Smooth muscle cell (in vitro differentiated cells): ENCODE data around the gene EPB41. TPM values are rescaled to one million over a fixed set of nuclear protein-coding genes. Genes with fewer than 3 reads are reported as not detected.
"Not testable (repeated sequence)": the region's sequence is repeated elsewhere in the genome, so short reads cannot be mapped to it uniquely, and the experiment has no call there.

ENCODE experiments used
- DNase-seq: peaks from one replicate; lab custom pipeline; 2025; ENCODE audit not compliant: unreplicated experiment; lab: John Stamatoyannopoulos, UW
- H2AFZ ChIP-seq: fragments of 200-600 bp; sonication (generic); 2 replicates; pipeline ENCODE4 v1.6.0; 2016; ENCODE audit warnings: antibody characterized with exemption, low read depth, mild to moderate bottlenecking
- H3F3A ChIP-seq: fragments of 200-600 bp; sonication (generic); 2 replicates; pipeline ENCODE4 v1.6.0; 2017; ENCODE audit warnings: antibody characterized with exemption, low read depth
- H3K27ac ChIP-seq: fragments of 200-600 bp; sonication (generic); 2 replicates; pipeline ENCODE4 v1.5.1; 2016; ENCODE audit warnings: low read depth, mild to moderate bottlenecking
- H3K27me3 ChIP-seq: fragments of 200-600 bp; sonication (generic); 2 replicates; pipeline ENCODE4 v1.6.1; 2016; ENCODE audit warnings: low read depth, mild to moderate bottlenecking
- H3K36me3 ChIP-seq: fragments of 200-600 bp; sonication (generic); 2 replicates; pipeline ENCODE4 v1.5.1; 2016; ENCODE audit warnings: low read depth
- H3K4me1 ChIP-seq: fragments of 200-600 bp; sonication (generic); 2 replicates; pipeline ENCODE4 v1.5.1; 2016; ENCODE audit warnings: low read depth
- H3K4me2 ChIP-seq: fragments of 200-600 bp; sonication (generic); 2 replicates; pipeline ENCODE4 v1.6.0; 2016; ENCODE audit warnings: mild to moderate bottlenecking
- H3K4me3 ChIP-seq: fragments of 200-600 bp; sonication (generic); 2 replicates; pipeline ENCODE4 v1.5.1; 2016; ENCODE audit warnings: mild to moderate bottlenecking
- H3K79me2 ChIP-seq: fragments of 200-600 bp; sonication (generic); 2 replicates; pipeline ENCODE4 v1.6.0; 2016; ENCODE audit warnings: low read depth, mild to moderate bottlenecking
- H3K9ac ChIP-seq: fragments of 200-600 bp; sonication (generic); 2 replicates; pipeline ENCODE4 v1.6.0; 2016; ENCODE audit warnings: low read depth
- H3K9me3 ChIP-seq: fragments of 200-600 bp; sonication (generic); replicated peaks from 2 replicates; pipeline ENCODE4 v1.5.1; 2016; ENCODE audit warnings: low read depth
- H4K20me1 ChIP-seq: fragments of 200-600 bp; sonication (generic); 2 replicates; pipeline ENCODE4 v1.6.0; 2016; ENCODE audit warnings: low read depth
- WGBS: methylation state at CpG from one replicate; pipeline ENCODE4 v1.1.7; 2016; ENCODE audit warnings: low lambda C conversion rate; 5-methylcytosine and 5-hydroxymethylcytosine counted together
- polyA plus RNA-seq: library from polyadenylated mRNA; unstranded; fragments of >200 nt; fragmentation: Nextera tagmentation; extraction: Ambion mirVana; gene quantifications from 2 replicates; pipeline ENCODE4 v1.2.1, GENCODE V29; 2016
- total RNA-seq: library from RNA; depleted of rRNA; stranded (reverse); fragments of >200 nt; gene quantifications from 2 replicates; pipeline ENCODE4 v1.2.3, GENCODE V29; 2014
- TF ChIP-seq, protein P1 (sequence below): fragments of 200-600 bp; sonication (generic); IDR thresholded peaks from 2 replicates; pipeline ENCODE4 v1.5.1; 2017; ENCODE audit warnings: borderline replicate concordance, mild to moderate bottlenecking, antibody characterized with exemption; ENCODE audit not compliant: insufficient read depth, poor library complexity, severe bottlenecking

The EPB41 gene
- total and polyA plus RNA-seq, 2 experiments from 2014 or later = 4.7 to 20.2 TPM

DNA sequence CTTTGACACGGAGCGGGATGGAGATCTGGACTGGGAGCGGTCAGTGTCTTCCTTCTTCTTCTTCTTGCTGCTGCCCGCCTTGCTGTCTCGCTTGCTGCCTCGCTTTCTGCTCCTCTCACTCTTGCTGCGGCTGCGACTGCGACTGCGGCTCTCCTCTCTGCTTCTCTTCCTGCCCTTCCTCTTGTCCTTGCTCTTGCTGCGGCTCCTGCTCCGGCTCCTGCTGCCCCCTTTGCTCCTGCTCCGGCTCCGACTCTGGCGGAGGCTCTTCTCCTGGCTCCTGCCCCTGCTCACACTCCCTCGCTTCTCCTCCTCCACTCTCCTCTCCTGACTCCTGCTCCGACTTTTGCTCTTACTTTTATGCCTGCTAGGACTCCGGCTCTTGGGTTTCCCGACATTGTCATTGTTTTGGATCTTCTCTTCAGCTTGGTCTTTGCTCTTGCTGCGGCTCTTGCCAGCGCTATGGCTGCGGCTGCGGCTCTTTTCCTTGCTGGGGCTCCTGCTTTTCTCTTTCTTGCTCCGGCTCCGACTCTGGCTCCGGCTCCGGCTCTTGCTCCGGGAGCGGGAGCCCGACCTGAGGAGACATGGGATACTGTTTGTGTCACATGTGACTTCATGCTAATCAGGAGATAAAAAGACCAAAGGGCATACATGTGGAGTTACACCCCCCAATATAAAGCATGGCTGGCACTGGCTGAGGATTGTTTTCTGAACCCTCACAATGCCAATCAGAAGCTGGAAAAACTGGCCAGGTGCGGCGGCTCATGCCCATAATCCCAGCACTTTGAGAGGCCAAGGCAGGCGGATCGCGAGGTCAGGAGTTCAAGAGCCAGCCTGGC lies 234.5 kb downstream of the EPB41 start:
- Histone ChIP-seq H3K9ac (no peak overlapping the region), H3K4me3 (no peak overlapping the region), H3K79me2 (peaks cover 27% of the 10 kb centered on the region), H3K27ac (no peak overlapping the region), H3K27me3 (no peaks in the 10 kb centered on the region), H4K20me1 (peaks cover 15% of the 10 kb centered on the region), H3K4me1 (no peaks in the 10 kb centered on the region), H3F3A (peaks cover 20% of the 10 kb centered on the region), H3K9me3 (no peaks in the 10 kb centered on the region), H3K4me2 (no peak overlapping the region), H2AFZ (no peak overlapping the region), H3K36me3 (peaks cover 13% of the 10 kb centered on the region)
- no peak for DNase-seq
- TF ChIP-seq, protein P1, sequence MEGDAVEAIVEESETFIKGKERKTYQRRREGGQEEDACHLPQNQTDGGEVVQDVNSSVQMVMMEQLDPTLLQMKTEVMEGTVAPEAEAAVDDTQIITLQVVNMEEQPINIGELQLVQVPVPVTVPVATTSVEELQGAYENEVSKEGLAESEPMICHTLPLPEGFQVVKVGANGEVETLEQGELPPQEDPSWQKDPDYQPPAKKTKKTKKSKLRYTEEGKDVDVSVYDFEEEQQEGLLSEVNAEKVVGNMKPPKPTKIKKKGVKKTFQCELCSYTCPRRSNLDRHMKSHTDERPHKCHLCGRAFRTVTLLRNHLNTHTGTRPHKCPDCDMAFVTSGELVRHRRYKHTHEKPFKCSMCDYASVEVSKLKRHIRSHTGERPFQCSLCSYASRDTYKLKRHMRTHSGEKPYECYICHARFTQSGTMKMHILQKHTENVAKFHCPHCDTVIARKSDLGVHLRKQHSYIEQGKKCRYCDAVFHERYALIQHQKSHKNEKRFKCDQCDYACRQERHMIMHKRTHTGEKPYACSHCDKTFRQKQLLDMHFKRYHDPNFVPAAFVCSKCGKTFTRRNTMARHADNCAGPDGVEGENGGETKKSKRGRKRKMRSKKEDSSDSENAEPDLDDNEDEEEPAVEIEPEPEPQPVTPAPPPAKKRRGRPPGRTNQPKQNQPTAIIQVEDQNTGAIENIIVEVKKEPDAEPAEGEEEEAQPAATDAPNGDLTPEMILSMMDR = no peak
- 97% methylated on average over 35 of the region's 35 CpGs for WGBS

DNA sequence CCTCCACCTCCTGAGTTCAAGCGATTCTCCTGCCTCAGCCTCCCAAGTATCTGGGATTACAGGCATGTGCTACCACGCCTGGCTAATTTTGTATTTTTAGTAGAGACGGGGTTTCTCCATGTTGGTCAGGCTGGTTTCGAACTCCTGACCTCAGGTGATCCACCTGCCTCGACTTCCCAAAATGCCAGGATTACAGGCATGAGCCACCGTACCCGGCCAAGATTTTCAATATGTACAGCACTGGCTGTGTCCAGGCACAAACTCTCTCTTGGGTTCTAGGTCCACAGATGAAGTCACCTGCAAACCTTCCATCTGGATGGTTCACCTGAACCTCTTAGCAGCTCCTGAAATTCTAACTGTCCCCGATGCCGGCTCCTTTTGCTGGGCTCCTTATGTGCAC lies 236.0 kb downstream of the EPB41 start:
- not testable (repeated sequence) for DNase-seq, H3K27ac ChIP-seq, H3K4me2 ChIP-seq, H3K4me1 ChIP-seq, H3K27me3 ChIP-seq, H3K9me3 ChIP-seq, H3K4me3 ChIP-seq, H2AFZ ChIP-seq, H3K9ac ChIP-seq
- peaks cover 15% of the 10 kb centered on the region for H4K20me1 ChIP-seq
- peaks cover 42% of the 10 kb centered on the region for H3K79me2 ChIP-seq
- WGBS = 88% methylated on average over 9 of the region's 9 CpGs
- H3K36me3 ChIP-seq = peaks cover 19% of the 10 kb centered on the region
- peaks cover 20% of the 10 kb centered on the region for H3F3A ChIP-seq

DNA sequence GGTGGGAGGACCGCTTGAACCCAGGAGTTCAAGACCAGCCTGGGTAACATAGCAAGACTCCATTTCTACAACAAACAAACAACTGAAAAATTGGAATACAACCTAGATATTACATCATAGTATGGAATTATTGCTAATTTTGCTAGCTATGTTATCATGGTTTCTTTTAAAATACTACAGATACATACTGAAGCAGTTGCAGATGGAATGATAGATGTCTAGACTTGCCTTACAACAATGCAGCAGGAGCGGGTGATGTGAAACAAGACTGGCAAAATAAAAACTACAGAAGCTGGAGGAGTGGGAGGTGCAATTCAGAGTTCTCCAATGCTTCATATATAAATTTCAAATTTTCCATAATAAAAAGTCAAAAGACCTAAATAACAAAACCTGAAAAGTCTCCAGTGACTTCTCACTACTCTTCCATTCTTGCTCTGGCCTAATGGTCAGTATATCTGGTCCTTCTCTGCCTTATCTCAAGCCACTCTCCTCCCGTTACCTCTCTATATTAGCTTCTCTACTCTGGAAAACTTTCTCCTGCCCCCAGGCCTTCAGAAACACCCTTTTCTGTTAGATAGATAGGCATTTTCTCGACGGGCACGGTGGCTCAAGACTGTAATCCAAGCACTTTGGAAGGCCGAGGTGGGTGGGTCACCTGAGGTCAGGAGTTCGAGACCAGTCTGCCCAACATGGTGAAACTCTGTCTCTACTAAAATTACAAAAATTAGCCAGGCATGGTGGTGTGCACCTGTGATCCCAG lies 237.9 kb downstream of the EPB41 start:
- no peak overlapping the region for H3K4me3 ChIP-seq
- H3K9me3 ChIP-seq = no peaks in the 10 kb centered on the region
- no peak overlapping the region for H3K4me2 ChIP-seq
- H3F3A ChIP-seq = peaks cover 13% of the 10 kb centered on the region
- H3K27ac ChIP-seq = peak overlapping the region; percentile 7
- 84% methylated on average over 8 of the region's 8 CpGs for WGBS
- H3K36me3 ChIP-seq = peaks cover 19% of the 10 kb centered on the region
- DNase-seq = no peak
- H3K9ac ChIP-seq = no peak overlapping the region
- peaks cover 26% of the 10 kb centered on the region for H4K20me1 ChIP-seq
- H2AFZ ChIP-seq = no peak overlapping the region
- H3K27me3 ChIP-seq = no peaks in the 10 kb centered on the region
- peaks cover 48% of the 10 kb centered on the region for H3K79me2 ChIP-seq
- peaks cover 6% of the 10 kb centered on the region for H3K4me1 ChIP-seq
- TF ChIP-seq, protein P1 = no peak

DNA sequence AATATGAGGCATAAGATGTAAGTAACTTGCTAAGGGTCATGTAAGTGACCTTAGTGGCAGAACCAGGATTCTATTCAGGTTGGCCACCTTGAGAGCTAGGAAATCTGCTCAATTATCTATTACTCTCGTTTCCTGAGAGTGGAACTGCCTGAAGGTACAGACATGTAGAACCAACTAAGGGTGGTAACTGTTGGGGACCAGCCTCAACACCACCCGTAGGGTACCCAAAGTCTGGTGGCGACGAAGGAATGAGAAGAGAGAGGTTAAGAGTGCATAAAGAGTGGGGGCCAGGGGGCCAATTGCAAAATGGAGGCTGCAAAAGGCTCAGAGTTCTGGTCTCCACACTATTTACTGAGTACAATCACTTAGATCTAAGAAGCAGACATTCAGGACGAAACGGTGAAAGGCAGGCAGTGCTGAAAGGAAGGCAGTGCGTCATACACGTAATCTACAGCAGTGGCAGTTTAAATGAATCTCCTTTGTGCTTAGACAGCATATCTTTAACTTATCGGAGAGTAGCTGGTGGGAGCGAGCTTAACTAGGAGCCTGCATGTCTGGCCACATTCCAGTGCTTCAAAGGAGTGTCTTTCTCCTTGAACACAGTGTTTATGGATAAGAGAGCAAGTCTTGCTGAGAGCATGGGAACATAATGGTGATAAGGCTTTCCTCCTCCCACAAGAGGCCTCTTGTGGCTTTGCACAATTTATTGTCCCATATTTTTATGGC lies 242.3 kb downstream of the EPB41 start:
- no peak for DNase-seq
- H3K36me3 ChIP-seq = peaks cover 8% of the 10 kb centered on the region

More for the DNA sequence above, 242.3 kb downstream of the EPB41 start:
- WGBS = 3% methylated on average over 10 of the region's 10 CpGs
- TF ChIP-seq, protein P1 = no peak
- H3K27ac ChIP-seq = peak overlapping the region; percentile 89
- H3K9me3 ChIP-seq = no peaks in the 10 kb centered on the region
- H3K79me2 ChIP-seq = peaks cover 63% of the 10 kb centered on the region
- no peaks in the 10 kb centered on the region for H3K27me3 ChIP-seq
- H3K9ac ChIP-seq = peak overlapping the region; percentile 30
- no peak overlapping the region for H2AFZ ChIP-seq
- peaks cover 17% of the 10 kb centered on the region for H3K4me1 ChIP-seq
- no peak overlapping the region for H3K4me3 ChIP-seq
- H3F3A ChIP-seq = peaks cover 39% of the 10 kb centered on the region
- peak overlapping the region; percentile 75 for H3K4me2 ChIP-seq
- peaks cover 48% of the 10 kb centered on the region for H4K20me1 ChIP-seq
